MCF 10A (cell line): Measurements from ENCODE around the gene IFNW1. TPM values are rescaled to one million over a fixed set of nuclear protein-coding genes. Genes with fewer than 3 reads are reported as not detected.

ENCODE experiments used
- BruUV-seq: library from RNA; stranded (reverse); fragments of 400-500 nt; replicated peaks from 2 replicates; lab custom pipeline; 2021; lab: Mats Ljungman, UMichigan
- CTCF ChIA-PET: fragments of 300-600 bp; sonication (Branson Sonifier 250); formaldehyde crosslinking; extraction: SDS; loops from one replicate; lab custom pipeline; 2021; ENCODE audit warnings: antibody characterized with exemption, inconsistent platforms; lab: Yijun Ruan, JAX
- POLR2A ChIA-PET: fragments of 300-600, 350-650 bp; sonication (Branson Sonifier 250); formaldehyde crosslinking; extraction: SDS; loops from one replicate; lab custom pipeline; 2020; ENCODE audit warnings: antibody characterized with exemption, inconsistent platforms; lab: Yijun Ruan, JAX
- DNase-seq: peaks from one replicate; pipeline ENCODE4 v3.0.0-alpha.2; 2018; ENCODE audit not compliant: unreplicated experiment
- H3K27ac Mint-ChIP-seq: one replicate; pipeline ENCODE4 v1.8.0; 2022; ENCODE audit warnings: mild to moderate bottlenecking, low read depth, mixed read lengths; ENCODE audit not compliant: unreplicated experiment
- H3K27me3 Mint-ChIP-seq: one replicate; pipeline ENCODE4 v1.8.0; 2022; ENCODE audit warnings: mixed read lengths; ENCODE audit not compliant: insufficient read depth, unreplicated experiment
- H3K36me3 Mint-ChIP-seq: one replicate; pipeline ENCODE4 v1.8.0; 2022; ENCODE audit warnings: mild to moderate bottlenecking, moderate library complexity, mixed read lengths; ENCODE audit not compliant: insufficient read depth, unreplicated experiment
- H3K4me1 Mint-ChIP-seq: one replicate; pipeline ENCODE4 v1.8.0; 2022; ENCODE audit warnings: mixed read lengths; ENCODE audit not compliant: insufficient read depth, unreplicated experiment
- H3K4me3 Mint-ChIP-seq: one replicate; pipeline ENCODE4 v1.8.0; 2022; ENCODE audit warnings: mild to moderate bottlenecking, moderate library complexity, mixed read lengths; ENCODE audit not compliant: unreplicated experiment
- H3K9me3 Mint-ChIP-seq: one replicate; pipeline ENCODE4 v1.8.0; 2022; ENCODE audit warnings: mixed read lengths; ENCODE audit not compliant: unreplicated experiment
- intact Hi-C: fragments of 100-400 bp; cut with micrococcal nuclease; formaldehyde crosslinking; loops from 2 replicates; pipeline ENCODE4 v1.14.1; 2022
- total RNA-seq: library from RNA; stranded (reverse); gene quantifications from 2 replicates; pipeline ENCODE4 v1.2.3, GENCODE V29; 2022
- TF ChIP-seq, protein P1 (sequence below): fragments of 200-600 bp; IDR thresholded peaks from one replicate; pipeline ENCODE4 v1.8.0; 2022; ENCODE audit warnings: antibody characterized with exemption, mild to moderate bottlenecking; ENCODE audit not compliant: unreplicated experiment

IFNW1 gene
- total RNA-seq, 1 experiment from 2014 or later: not detected

- intact Hi-C loops: no loop called here
- TSS peak; percentile 82 for BruUV-seq
- no peaks in the 10 kb centered on the region for H3K27me3 Mint-ChIP-seq
- ChIA-PET CTCF (interaction anchor here (1.1 to 2.3 kb wide), 2 partner anchors 11 to 15 kb away, joined by 4 to 12 read pairs; no protein-coding TSS in a partner anchor), POLR2A (interaction anchor here (0.7 to 0.9 kb wide), 2 partner anchors 17 to 107 kb away, joined by 3 to 5 read pairs; no protein-coding TSS in a partner anchor)
- no peak overlapping the region for H3K4me3 Mint-ChIP-seq
- no peaks in the 10 kb centered on the region for H3K36me3 Mint-ChIP-seq
- peak overlapping the region; percentile 75 for H3K27ac Mint-ChIP-seq
- TF ChIP-seq, protein P1, sequence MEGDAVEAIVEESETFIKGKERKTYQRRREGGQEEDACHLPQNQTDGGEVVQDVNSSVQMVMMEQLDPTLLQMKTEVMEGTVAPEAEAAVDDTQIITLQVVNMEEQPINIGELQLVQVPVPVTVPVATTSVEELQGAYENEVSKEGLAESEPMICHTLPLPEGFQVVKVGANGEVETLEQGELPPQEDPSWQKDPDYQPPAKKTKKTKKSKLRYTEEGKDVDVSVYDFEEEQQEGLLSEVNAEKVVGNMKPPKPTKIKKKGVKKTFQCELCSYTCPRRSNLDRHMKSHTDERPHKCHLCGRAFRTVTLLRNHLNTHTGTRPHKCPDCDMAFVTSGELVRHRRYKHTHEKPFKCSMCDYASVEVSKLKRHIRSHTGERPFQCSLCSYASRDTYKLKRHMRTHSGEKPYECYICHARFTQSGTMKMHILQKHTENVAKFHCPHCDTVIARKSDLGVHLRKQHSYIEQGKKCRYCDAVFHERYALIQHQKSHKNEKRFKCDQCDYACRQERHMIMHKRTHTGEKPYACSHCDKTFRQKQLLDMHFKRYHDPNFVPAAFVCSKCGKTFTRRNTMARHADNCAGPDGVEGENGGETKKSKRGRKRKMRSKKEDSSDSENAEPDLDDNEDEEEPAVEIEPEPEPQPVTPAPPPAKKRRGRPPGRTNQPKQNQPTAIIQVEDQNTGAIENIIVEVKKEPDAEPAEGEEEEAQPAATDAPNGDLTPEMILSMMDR: no peak
- DNase-seq: no peak
- no peaks in the 10 kb centered on the region for H3K9me3 Mint-ChIP-seq
- H3K4me1 Mint-ChIP-seq: peaks cover 9% of the 10 kb centered on the region
Measured at GRCh38 chr9:21095561-21095960, 46.1 kb downstream of the IFNW1 start.

Other genes with a start within 250 kb of the IFNW1 start
- gene HACD4, start 110.2 kb downstream of the IFNW1 start, total RNA-seq: not detected in 2 replicates
- not detected in 2 replicates for gene IFNB1, start 63.9 kb downstream of the IFNW1 start, total RNA-seq
- not detected in 2 replicates for gene IFNA21, start 24.8 kb upstream of the IFNW1 start, total RNA-seq
- not detected in 2 replicates for gene IFNA4, start 45.8 kb upstream of the IFNW1 start, total RNA-seq
- not detected in 2 replicates for gene IFNA7, start 60.4 kb upstream of the IFNW1 start, total RNA-seq
- not detected in 2 replicates for gene IFNA10, start 65.3 kb upstream of the IFNW1 start, total RNA-seq
- gene IFNA16, start 75.5 kb upstream of the IFNW1 start, total RNA-seq: not detected in 2 replicates
- not detected in 2 replicates for gene IFNA17, start 86.4 kb upstream of the IFNW1 start, total RNA-seq
- gene IFNA14, start 98.2 kb upstream of the IFNW1 start, total RNA-seq: not detected in 2 replicates
- gene IFNA5, start 163.5 kb upstream of the IFNW1 start, total RNA-seq: not detected in 2 replicates
- 9.8 and 11.6 TPM in 2 replicates for gene KLHL9, start 193.6 kb upstream of the IFNW1 start, total RNA-seq
- not detected in 2 replicates for gene IFNA6, start 209.1 kb upstream of the IFNW1 start, total RNA-seq
- gene IFNA13, start 226.2 kb upstream of the IFNW1 start, total RNA-seq: not detected in 2 replicates
- gene IFNA2, start 243.6 kb upstream of the IFNW1 start, total RNA-seq: not detected in 2 replicates